ENCODE measurements around the gene NLRP6.

NLRP6 gene

DNA sequence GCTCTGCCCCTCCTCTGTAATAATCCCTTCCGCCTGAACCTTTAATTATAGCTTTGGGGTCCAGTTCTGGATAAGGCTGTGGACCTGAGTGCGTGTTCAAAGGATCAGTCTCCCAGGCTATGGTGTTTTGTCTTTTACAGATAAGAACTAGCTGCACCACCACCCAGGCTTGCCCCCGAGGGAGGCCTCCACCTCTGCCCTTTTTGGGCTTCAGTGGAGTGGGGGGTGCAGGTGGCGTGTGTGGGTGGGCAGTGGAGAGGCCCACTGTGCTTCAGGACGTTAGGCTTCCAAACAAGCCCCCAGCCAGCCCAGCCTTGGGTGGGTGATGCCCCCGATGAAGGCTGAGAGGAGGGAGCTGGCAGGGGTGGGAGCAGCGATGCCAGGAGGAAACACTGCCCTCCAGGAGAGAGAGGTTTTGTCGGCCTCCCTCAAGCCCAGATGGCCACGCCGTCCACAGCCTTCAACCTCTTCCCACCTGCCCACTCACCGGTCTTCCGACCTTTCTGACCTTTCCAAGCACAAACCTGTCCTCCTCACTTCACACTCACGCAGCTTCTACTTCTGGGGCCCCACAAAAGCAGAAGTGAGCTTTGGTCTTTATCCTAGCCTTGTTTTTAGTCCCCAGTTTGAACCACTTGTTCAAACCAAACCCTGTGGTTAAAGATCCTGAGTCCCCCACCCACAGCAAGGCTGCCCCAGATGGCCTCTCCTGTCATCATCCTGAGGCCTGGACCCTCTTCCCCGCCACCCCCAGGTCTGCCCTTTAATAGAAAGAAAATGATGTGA lies 21.1 kb upstream of the NLRP6 start:
- DNase-seq, result peak; percentile 49

DNA sequence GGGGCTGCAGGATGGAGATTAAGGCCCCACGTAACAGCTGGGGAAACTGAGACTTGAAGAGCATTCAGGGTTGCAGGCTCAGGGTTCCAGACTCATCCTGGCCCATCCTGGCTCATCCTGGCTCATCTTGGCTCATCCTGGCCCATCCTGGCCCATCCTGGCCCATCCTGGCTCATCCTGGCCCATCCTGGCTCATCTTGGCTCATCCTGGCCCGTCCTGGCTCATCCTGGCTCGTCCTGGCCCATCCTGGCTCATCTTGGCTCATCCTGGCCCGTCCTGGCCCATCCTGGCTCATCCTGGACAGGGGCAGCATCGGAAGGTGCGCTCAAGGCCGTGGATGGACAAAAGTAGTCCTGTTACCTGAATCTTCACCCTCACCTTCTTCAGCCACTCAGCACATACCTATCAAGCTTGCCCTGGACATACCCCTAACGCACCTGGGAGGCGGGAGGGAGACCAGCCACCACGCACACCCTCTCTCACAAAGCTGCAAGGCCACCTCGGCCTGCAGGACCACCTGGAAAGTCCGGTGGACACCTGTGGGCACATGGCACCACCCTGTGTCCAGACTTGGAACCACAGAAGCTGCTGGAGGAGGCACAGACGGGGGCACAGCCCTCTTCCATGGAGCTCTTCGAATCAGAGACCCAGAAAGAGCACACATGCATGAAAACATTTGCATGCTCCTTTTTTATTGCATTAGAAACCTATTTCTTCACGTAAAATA lies 20.3 kb upstream of the NLRP6 start:
- DNase-seq, result peak; percentile 48

DNA sequence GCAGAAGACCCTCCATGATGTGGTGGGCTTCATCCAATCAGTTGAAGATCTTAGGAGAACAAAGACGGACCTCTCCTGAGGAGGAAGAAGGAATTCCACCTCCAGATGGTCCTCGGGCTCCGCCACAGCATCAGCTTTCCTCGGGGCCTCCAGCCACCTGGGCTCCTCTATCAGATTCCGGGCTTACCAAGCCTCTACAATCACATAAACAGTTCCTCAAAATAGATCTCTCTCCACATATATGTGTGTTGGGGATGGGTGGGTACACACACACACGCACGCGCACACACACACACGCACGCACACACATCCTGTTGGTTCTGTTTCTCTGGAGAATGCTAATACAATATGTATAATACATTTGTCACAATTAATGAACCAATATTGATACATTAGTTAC lies 18.8 kb upstream of the NLRP6 start:
- DNase-seq, result no peak

DNA sequence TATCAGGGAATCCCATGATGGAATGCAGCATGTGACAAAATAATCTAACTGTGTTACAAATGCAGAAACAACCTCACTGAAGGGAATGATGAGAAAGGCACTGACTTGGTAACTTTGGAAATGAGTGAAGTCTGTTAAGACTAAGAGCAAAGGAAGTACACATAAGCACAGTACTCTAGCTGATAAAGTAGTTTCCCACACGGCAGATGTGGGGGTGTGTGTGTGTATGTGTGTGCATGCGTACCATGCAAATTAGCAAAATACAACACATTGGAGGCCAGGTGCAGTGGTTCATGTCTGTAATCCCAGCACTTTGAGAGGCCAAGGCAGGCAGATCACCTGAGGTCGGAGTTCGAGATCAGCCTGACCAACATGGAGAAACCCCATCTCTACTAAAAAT lies 16.6 kb upstream of the NLRP6 start:
- no peak for DNase-seq

DNA sequence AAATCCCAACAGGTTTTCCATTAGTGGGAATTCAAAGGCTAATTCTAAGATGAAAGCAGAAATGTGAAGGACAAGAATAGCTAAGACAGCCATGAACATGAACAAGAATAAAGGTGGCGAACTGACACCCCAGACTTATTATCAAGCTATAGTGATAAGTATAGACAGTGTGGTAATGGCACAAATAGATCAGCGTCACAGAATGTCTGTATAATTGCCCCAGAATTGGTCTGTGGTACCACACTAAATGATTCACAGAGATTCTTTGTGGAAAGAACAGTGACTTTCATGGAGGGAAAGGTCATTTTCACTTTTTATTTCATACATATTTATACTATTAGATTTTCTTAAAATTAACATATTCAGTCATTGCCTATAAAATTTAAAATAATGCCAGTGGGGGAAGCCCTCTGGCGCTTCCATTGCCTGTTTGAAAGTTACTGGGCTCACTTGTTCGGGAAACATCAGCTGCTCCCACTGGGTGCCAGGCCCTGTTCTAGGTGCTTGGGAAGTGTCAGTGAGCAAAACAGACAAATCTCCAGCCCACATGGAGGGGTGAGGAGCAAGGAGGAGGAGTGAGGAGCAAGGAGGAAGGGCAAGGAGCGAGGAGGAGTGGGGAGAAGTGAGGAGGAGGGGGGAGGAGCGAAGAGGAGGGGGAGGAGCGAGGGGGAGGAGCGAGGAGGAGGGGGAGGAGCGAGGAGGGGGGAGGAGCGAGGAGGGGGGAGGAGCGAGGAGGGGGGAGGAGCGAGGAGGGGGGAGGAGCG lies 11.3 kb upstream of the NLRP6 start:
- peak; percentile 39 for DNase-seq

DNA sequence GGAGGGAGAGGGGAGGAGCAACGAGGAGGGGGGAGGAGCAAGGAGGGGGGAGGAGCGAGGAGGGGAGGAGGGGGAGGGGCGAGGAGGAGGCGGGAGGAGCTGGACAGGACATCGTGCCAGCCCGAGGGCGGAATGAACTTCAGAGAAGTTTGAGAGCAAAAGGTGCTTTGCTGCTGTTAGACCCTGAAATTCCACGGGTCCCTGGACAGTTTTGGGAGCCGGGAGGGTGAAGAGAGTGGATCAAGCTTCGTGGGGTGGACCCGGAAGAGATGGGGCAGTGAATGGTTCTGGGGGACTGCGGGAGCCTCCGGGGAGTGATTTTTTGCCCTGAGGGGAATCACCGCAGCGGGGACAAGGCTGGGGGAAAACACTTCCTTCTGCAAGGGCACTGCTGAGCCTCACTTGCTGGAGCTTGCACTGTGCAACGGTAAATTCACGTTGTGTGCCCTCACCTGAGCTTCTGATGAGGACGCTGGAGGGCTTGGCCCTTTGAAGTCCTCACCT lies 10.7 kb upstream of the NLRP6 start:
- DNase-seq, result peak; percentile 78

DNA sequence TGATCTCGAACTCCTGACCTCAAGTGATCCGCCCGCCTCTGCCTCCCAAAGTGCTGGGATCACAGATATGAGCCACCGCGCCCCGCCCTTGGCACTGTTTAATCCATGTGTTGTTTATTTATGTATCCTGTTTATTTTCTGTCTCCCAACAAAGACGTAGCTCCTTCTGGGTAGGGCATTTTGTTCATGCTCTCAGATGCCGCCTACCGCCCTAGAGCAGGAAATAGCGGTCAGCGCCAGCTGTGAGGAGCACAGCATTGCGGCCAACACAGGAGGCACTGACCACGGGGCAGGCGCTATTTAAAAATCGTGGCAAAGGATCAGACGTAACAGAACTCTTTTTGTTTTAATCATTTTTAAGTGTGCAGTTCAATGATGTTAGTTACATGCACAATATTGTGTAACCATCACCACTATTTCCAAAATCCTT lies 9.5 kb upstream of the NLRP6 start:
- DNase-seq, result peak; percentile 92

DNA sequence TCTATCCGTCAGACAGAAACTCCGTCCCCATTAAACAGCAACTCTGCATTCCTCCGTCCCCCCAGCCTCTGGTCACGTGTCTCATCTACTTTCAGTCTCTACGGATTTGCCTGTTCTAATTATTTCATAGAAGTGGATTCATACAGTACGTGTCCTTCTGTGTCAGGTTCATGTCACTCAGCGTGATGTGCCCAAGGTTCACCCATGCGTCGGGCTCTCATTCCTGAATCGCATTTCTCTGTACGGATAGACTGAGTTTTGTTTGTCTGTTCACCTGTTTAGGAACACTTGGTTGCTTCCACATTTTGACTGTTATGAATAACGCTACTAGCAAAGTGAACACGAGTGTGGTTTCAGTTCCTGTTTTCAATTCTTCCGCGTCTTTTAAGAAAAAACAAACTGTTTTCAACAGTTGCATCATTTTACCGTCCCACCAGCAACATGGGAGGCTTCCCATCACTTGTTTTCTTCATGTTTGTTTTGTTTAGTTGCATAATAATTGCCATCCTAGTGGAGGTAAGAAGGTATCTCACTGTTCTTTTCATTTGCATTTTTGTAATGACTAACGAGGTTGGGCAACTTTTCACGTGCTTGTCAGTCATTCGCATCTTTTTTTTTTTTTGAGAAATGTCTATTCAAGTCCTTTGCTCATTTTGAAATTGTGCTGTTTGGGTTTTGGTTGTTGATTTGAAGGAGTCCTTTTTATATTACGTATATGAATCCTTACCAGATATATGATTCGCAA lies 8.9 kb upstream of the NLRP6 start:
- DNase-seq, result peak; percentile 85

DNA sequence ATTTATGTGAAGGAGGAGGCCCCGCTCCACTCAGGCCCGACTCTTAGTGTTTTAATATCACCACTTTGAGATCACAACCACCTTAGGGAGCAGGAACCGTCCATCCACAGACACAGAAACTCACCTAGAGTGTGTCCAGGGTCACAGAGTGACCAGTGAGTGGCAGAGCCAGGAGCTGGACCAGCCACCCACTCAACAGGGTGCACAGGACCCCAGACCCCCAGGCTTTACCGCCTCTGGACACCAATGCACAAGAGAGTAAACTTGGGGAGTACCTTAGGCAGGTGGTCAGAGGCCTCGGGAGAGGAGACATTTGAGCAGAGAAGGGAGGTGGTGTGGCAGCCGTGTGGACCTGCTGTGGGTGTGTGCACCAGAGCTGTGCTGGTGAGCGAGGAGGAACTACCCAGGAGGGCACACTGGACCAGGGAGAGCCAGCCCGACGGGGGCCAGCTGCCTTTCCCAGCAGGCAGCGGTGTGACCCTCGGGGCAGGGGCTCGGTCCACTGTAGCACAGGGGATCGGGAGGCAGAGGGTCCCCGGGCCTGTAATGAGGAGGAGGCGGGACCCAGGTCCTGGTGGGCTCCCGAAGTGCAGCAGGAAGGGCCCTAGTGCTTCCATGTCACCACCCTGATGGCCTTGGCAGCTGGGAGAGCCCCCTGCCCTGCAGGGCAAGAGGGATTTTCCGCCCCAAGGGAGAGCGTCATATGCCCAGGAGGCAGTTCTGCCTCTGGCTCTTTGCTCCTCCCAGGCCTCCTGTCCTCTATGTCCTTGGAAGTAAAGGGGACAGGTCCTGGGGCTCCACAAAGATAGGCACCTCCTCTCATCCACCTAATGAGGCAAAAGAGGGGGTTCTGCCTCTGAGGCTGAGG lies 7.5 kb upstream of the NLRP6 start:
- no peak for DNase-seq

DNA sequence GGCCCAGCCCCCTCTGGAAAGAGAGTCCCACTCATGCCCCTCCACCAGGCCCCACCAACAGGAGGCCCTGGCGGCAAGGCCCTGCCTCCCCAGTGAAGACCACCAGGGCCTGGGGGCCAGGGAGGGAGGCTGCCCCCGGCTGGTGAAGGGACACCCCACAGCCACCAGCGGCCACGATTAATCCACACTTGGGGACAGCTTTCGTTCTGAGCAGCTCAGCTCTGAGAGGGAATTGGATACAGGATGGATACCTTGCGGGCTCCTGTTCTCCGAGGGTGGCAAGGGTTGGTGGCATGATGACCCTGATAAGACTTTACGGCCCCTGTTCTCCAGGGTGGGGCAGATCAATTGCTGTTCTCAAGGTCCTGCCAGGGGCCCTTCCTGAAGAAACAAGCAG lies 6.9 kb upstream of the NLRP6 start:
- DNase-seq, result no peak

DNA sequence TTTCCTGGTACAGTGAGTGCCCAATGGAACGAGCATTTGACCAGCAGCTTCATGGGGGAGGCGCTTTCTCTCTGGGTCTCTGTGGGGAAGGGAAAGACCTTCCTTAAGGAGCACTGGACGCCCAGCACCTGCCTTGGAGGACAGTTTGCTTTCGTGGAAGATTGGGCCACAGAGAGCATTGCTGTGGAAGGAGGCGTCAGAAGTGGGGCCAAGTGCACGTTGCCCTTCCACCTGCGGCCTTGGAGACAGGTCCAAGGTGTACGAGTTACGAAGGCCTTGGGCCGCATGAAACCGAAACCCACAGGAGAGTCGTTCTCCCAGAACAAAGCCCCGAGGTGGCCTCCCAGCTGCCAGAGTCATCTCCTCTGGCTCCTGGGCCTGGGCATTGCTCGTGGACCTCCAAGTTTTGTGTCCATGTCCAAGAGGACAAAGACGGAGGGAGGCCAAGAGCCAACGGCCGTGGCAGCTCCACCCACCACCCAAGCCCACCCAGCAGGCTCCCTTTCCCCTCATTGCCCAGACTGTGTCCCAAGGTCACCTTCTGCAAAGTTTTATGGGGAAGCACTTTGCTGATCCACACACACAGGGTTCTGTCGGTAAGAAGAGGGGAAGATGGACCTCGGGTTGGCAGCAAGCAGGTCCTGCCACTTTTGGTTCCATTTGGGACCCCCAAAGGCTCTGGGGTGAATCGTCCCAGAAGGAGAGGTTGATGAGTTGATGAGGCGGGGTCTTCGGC lies 5.8 kb upstream of the NLRP6 start:
- no peak for DNase-seq

DNA sequence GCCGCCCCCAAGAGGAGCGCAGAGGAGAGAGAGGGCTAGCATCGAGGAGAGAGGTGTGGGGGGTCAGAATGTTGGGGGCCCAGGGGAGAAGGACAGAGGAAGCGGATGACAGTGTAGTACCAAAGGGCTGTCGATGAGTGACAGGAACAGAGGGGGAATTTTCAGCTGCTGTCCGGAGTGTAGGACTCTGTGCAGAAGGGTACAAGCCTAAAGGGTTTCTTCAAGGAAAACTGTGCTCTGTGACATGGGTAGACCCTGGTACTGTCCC lies 5.3 kb upstream of the NLRP6 start:
- no peak for DNase-seq

DNA sequence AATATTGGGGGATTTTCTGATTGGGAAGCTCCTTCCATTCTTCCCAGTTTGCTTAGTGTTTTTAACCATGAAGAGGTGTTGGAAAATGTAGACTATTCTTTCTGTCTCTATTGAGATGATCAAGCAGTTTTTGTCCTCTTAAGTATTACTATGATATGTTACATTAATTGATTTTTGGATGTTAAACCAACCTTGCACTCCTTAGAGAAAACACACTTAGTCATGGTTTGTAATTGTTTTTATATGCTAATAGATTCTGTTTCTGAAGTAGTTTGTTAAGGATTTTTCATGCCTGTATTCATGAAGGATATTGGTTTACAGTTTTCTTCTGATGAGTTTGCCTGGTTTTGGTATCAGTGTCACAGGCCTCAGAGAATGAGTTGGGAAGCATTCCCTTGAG lies 2.0 kb upstream of the NLRP6 start:
- no peak for DNase-seq

DNA sequence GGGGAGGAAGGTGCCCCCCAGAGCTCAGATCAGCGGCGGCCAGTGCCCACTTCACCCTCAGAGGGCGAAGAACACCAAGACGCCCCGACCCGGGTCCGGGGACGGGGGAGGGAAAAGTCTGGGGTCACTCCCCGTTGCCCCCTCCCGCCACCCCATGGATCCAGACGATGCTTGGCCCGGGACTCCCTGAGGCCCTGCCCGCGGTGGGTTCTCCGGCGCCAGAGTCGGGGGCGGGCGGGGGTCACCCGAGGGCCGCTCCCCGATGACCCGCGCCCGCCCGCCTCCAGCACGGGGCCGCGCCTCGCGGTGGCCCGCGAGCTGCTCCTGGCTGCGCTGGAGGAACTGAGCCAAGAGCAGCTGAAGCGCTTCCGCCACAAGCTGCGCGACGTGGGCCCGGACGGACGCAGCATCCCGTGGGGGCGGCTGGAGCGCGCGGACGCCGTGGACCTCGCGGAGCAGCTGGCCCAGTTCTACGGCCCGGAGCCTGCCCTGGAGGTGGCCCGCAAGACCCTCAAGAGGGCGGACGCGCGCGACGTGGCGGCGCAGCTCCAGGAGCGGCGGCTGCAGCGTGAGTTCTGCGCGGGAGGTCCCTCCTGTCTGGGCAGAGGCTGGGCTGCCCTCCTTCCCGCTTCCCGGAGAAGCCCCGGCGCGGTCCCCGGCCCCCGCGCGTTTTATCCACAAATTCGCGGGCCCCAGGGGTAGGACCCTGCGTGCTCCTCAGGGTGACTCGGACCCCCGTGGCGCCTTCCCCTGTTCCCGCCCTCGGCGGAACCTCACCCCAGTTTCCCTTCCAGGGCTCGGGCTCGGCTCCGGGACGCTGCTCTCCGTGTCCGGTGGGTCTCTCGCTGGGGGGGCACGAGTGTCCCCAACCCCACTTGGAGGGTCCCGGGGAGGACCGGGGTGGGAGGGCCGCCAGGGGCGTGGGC lies 1.1 kb downstream of the NLRP6 start:
- no peak for DNase-seq

DNA sequence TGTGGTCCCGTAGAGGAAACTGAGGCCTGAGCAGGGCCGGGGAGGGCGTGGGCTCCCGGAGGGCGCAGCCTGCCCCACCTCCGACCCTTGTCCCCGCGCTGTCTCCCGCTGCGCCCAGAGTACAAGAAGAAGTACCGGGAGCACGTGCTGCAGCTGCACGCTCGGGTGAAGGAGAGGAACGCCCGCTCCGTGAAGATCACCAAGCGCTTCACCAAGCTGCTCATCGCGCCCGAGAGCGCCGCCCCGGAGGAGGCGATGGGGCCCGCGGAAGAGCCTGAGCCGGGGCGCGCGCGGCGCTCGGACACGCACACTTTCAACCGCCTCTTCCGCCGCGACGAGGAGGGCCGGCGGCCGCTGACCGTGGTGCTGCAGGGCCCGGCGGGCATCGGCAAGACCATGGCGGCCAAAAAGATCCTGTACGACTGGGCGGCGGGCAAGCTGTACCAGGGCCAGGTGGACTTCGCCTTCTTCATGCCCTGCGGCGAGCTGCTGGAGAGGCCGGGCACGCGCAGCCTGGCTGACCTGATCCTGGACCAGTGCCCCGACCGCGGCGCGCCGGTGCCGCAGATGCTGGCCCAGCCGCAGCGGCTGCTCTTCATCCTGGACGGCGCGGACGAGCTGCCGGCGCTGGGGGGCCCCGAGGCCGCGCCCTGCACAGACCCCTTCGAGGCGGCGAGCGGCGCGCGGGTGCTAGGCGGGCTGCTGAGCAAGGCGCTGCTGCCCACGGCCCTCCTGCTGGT lies 1.9 kb downstream of the NLRP6 start:
- DNase-seq, result peak; percentile 74

DNA sequence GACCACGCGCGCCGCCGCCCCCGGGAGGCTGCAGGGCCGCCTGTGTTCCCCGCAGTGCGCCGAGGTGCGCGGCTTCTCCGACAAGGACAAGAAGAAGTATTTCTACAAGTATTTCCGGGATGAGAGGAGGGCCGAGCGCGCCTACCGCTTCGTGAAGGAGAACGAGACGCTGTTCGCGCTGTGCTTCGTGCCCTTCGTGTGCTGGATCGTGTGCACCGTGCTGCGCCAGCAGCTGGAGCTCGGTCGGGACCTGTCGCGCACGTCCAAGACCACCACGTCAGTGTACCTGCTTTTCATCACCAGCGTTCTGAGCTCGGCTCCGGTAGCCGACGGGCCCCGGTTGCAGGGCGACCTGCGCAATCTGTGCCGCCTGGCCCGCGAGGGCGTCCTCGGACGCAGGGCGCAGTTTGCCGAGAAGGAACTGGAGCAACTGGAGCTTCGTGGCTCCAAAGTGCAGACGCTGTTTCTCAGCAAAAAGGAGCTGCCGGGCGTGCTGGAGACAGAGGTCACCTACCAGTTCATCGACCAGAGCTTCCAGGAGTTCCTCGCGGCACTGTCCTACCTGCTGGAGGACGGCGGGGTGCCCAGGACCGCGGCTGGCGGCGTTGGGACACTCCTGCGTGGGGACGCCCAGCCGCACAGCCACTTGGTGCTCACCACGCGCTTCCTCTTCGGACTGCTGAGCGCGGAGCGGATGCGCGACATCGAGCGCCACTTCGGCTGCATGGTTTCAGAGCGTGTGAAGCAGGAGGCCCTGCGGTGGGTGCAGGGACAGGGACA lies 2.7 kb downstream of the NLRP6 start:
- DNase-seq, result peak; percentile 35

DNA sequence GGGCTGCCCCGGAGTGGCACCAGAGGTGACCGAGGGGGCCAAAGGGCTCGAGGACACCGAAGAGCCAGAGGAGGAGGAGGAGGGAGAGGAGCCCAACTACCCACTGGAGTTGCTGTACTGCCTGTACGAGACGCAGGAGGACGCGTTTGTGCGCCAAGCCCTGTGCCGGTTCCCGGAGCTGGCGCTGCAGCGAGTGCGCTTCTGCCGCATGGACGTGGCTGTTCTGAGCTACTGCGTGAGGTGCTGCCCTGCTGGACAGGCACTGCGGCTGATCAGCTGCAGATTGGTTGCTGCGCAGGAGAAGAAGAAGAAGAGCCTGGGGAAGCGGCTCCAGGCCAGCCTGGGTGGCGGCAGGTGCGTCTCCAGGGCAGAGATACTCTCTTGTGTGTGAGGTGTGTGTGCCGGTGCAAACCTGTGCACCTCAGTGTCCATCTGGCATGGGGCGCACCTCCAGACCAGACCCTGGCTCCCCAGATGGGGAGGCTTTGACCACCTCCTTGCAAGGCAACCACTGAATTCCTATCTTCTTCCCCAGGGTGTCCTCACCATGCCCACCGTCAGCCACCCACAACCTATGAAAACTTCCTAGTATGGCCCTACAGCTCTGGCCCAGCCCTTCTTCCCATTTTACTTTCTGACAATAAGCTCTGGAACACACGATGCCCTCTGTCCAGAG lies 3.4 kb downstream of the NLRP6 start:
- no peak for DNase-seq

DNA sequence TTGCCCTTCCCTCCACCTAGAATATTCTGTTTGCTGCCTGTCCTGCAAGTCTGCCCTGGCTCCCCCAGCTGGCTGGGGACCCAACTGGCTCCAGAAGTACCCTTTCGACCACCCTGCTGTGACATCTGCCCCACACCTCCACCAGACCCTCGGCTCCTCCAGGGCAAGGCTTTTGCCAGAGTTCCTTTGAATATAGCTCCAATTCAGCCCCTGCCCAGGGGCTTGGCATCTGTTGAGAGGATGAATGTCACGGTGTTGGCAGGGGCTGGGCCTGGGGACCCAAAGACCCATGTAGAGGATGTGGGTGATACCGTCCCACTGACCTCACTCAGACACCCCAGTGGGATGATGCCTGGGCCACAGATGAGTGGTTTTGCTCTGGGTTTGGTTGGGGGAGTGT lies 4.0 kb downstream of the NLRP6 start:
- DNase-seq, result no peak

Data from hematopoietic multipotent progenitor cell treated with erythropoietin and hydrocortisone succinate and interleukin-3 and kit ligand, for 4 days (in vitro differentiated cells).